Heart left ventricle (tissue), 13 donors: ENCODE data around the gene TRMT2A.

ENCODE experiments used
- POLR2A ChIP-seq, 2 donors: fragments of 450-650 bp; IDR thresholded peaks; one replicate each; pipeline ENCODE4 v1.6.1; 2017; ENCODE audit warnings: antibody characterized with exemption in 2 of 2, mild to moderate bottlenecking in 2 of 2, moderate library complexity in 2 of 2
- TF ChIP-seq, protein P1 (sequence below), 12 donors: fragments of 200-600 bp; sonication (generic) in 4 of 12; IDR thresholded peaks; one replicate each; pipeline versions ENCODE4 v1.5.0 to v1.8.0; 2018 to 2022; ENCODE audit warnings: antibody characterized with exemption in 12 of 12, mild to moderate bottlenecking in 5 of 12
- donor health status: ischemic (EF 13 %, LVEDD 7.1; RV severe dilation, severe dysfunction).
- donor health status: DM: no; HTN: yes; CAD: no.
- donor health status: DM: no; HTN: no; CAD: no.
- donor health status: ischemic (EF 25% LVEDD 6.9; RV normal size, moderate dysfunction).
- donor health status: ischemic (EF 25% LVEDD 5.7; RV mildly dilated, moderate dysfunction).
- donor health status: ischemic (EF 35%, LVEDD 5.7; RV mildly dilated, moderate dysfunction).
- donor health status: nonischemic (EF 11% LVEDD 7.7; RV severe dilation, severe dysfunction).
- donor health status: DM: yes; HTN: yes; CAD: no.
- donor health status: PGD.
- donor health status: ischemic (EF 29% LVEDD 5.4; RV normal size, mild dysfunction).
- donor health status: nonischemic (EF 23%, LVEDD 6.1; RV moderate dilation, normal function).

GRCh38 chr22:20123366-20124082 lies 6.5 kb upstream of the TRMT2A start:
- no peak for TF ChIP-seq POLR2A (IDR thresholded peaks at IDR 0.05)
- TF ChIP-seq, protein P1, sequence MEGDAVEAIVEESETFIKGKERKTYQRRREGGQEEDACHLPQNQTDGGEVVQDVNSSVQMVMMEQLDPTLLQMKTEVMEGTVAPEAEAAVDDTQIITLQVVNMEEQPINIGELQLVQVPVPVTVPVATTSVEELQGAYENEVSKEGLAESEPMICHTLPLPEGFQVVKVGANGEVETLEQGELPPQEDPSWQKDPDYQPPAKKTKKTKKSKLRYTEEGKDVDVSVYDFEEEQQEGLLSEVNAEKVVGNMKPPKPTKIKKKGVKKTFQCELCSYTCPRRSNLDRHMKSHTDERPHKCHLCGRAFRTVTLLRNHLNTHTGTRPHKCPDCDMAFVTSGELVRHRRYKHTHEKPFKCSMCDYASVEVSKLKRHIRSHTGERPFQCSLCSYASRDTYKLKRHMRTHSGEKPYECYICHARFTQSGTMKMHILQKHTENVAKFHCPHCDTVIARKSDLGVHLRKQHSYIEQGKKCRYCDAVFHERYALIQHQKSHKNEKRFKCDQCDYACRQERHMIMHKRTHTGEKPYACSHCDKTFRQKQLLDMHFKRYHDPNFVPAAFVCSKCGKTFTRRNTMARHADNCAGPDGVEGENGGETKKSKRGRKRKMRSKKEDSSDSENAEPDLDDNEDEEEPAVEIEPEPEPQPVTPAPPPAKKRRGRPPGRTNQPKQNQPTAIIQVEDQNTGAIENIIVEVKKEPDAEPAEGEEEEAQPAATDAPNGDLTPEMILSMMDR (IDR thresholded peaks at IDR 0.05) = no peak
